Activated T-helper 1 cell treated with anti-CD3 and anti-CD28 coated beads, Interleukin-2, amount 50 U/mL, for 16 hours (primary cell): ENCODE data around the gene RAPH1.
"Not testable (repeated sequence)": the region's sequence is repeated elsewhere in the genome, so short reads cannot be mapped to it uniquely, and the experiment has no call there.

Experiments used
- DNase-seq, 2 donors: peaks; one replicate each; pipeline ENCODE4 v3.0.0-alpha.2; 2020; ENCODE audit warnings: low read depth in 1 of 2, low spot score in 1 of 2

RAPH1 gene

DNA sequence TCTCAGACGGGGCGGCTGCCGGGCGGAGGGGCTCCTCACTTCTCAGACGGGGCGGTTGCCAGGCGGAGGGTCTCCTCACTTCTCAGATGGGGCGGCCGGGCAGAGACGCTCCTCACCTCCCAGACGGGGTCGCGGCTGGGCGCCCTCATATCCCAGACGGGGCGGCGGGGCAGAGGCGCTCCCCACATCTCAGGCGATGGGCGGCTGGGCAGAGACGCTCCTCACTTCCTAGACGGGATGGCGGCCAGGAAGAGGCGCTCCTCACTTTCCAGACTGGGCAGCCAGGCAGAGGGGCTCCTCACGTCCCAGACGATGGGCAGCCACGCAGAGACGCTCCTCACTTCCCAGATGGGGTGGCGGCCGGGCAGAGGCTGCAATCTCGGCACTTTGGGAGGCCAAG is 162.4 kb downstream of the RAPH1 start:
- not testable (repeated sequence) for DNase-seq

DNA sequence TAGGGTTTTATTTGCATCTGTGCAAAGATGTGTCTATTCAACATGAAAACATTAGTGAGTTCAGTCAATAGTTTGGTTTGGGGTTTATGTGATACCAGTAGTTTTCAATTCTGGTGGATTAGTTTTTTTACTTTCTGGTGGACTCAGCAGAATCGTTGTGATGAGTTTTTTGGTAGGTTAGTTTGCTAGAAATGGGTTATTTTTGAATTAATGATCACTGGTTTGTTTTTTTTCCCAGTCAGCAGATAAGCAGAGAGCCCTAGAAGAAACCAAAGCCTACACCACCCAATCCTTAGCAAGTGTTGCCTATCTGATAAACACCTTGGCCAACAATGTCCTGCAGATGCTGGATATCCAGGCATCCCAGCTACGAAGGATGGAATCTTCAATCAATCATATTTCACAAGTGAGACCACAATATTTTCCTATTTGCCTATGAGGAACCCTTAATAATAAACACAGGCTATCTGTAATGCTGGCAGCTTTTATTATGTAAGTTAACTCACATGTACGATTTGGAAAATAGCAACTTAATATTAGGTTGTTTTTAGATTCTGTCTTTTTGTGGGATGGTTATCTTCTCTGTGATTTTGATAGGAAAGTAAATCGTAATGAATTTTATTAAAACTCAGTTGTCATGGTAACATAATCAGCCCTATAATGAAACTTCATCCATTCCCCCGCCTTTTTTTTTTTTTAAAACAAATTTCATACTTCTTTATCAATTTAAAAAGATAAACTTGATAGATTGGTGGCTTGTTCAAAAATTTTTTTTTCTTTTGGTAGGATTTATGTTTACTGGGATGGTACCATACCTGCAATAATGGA is 168.2 kb downstream of the RAPH1 start:
- DNase-seq: no peak

- no peak for DNase-seq
Measured at GRCh38 chr2:203361922-203362321, 173.2 kb downstream of the RAPH1 start.

DNA sequence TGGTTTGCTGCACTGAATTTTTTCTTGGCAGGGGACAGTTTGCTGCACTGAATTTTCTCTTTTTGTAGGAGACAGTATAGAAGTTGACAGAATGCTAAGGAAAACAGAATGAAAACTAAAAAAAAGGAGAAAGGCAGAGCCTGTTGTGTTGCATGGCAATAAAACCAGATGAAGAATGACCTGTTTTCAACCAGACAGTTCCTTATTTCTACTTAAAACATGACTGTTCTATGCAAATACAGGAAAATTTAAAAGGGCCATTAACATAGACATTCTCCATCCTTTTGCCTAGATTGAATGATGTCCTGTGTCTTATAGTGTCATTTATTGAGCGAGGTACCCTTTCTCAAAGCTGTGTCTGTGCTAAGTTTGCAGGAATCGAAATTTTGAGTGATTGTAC is 173.6 kb downstream of the RAPH1 start:
- no peak for DNase-seq

DNA sequence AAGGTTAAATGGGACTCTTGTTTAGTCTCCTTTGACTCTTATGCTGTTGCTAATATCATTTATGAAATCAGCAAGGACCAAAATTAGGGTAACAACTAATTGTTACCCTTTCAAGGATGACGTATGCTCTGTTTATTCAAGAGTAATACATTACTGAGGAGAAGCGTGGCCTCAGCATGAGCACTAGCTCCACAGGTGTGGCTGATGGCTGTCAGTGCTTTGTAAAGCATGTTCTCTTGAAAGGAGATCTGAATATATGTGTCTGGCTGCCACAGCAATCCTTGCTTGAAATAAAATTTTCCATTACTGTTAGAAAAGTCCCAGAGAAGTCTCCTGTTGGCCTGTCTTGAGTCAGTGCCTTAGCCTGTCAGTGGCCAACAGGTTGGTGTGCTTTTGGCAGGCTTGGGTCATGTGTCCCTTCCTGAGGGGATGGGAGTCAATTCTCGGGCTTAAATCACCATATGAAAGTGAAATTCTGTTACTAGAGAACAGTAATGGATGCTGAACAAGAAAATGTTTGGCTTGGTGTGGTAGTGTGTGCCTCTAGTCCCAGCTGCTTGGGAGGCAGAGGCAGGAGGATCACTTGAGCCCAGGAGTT is 174.2 kb downstream of the RAPH1 start:
- DNase-seq: no peak

- no peak for DNase-seq
Measured at GRCh38 chr2:203359450-203359849, 175.7 kb downstream of the RAPH1 start.

DNA sequence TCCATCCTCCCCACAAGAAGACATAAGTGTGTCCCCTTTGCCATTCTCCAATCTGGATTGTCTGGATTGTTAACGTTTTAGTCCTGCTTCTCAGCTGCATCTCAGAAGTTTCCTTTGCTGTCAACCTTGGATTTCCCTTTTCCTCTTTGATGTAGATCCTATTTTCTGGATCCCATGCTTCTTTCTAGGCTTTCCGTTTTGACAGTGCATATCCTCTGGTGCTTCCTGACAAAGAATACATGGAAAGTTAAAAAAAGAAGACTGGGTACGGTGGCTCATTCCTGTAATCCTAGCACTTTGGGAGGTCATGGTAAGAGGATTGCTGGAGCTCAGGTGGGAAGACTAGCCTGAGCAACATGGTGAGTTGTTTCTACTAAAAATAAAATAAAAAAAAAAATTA is 180.1 kb downstream of the RAPH1 start:
- no peak for DNase-seq

- DNase-seq: no peak
Measured at GRCh38 chr2:203352604-203353255, 182.4 kb downstream of the RAPH1 start.

GRCh38 chr2:203347375-203347774 is 187.7 kb downstream of the RAPH1 start:
- DNase-seq: no peak

DNA sequence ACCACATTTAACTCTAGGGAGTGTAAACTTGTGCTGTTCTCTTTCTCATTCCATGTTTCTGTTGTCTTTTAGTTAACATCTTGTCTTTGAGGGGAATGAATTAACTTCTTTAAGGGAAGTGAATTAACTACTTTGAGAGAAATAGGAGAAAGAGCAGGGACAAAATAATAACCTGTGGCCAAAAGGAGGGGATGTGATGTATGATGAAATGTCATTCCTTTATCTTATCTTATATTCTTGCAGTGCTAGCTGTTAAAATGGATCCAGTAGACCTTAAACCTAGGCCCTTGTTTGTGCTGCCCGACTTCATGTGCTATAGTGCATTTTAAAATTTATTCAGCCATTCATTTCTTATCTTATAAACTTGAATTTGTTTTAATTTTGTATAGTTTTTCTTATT is 188.5 kb downstream of the RAPH1 start:
- DNase-seq: no peak

DNA sequence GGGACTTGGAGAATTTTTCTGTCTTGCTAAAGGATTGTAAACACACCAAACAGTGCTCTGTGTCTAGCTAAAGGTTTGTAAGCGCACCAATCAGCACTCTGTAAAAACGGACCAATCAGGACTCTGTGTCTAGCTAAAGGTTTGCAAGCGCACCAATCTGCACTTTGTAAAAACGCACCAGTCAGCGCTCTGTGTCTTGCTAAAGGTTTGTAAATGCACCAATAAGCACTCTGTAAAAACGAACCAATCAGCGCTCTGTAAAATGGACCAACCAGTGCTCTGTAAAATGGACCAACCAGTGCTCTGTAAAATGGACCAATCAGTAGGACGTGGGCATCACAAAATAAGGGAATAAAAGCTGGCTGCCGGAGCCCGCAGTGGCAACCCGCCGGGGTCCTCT is 190.4 kb downstream of the RAPH1 start:
- no peak for DNase-seq
